Neural cell (in vitro differentiated cells): ENCODE data around the gene PCTP.

Experiments used
- CTCF ChIP-seq: fragments of 450-650 bp; IDR thresholded peaks from 2 replicates; pipeline ENCODE4 v1.5.1; 2014; ENCODE audit warnings: antibody characterized with exemption, mild to moderate bottlenecking, moderate library complexity; ENCODE audit not compliant: poor library complexity, severe bottlenecking
- EP300 ChIP-seq: fragments of 450-650 bp; conservative IDR thresholded peaks from 2 replicates; pipeline ENCODE4 v1.6.1; 2014; ENCODE audit warnings: antibody characterized with exemption, mild to moderate bottlenecking, moderate library complexity; ENCODE audit not compliant: poor library complexity, severe bottlenecking
- EZH2 ChIP-seq: fragments of 200-600, 300-800 bp; shearing (Covaris generic), sonication (generic); IDR thresholded peaks from 2 replicates; pipeline ENCODE4 v1.6.1; 2014; ENCODE audit warnings: antibody characterized with exemption, low read length, borderline replicate concordance, mild to moderate bottlenecking; ENCODE audit not compliant: insufficient read depth, poor library complexity, severe bottlenecking
- MXI1 ChIP-seq: fragments of 450-650 bp; conservative IDR thresholded peaks from 2 replicates; pipeline ENCODE4 v1.6.1; 2014; ENCODE audit warnings: antibody characterized with exemption, mild to moderate bottlenecking; ENCODE audit not compliant: poor library complexity, severe bottlenecking
- POLR2AphosphoS5 ChIP-seq: IDR thresholded peaks from 2 replicates; pipeline ENCODE4 v1.6.1; 2012
- RAD21 ChIP-seq: fragments of 450-650 bp; conservative IDR thresholded peaks from 2 replicates; pipeline ENCODE4 v1.6.1; 2014; ENCODE audit warnings: antibody characterized with exemption, mild to moderate bottlenecking, moderate library complexity
- REST ChIP-seq: IDR thresholded peaks from 2 replicates; pipeline ENCODE4 v1.6.1; 2012; ENCODE audit warnings: borderline replicate concordance
- SMC3 ChIP-seq: fragments of 450-650 bp; conservative IDR thresholded peaks from 2 replicates; pipeline ENCODE4 v1.6.1; 2014; ENCODE audit warnings: antibody characterized with exemption, mild to moderate bottlenecking, moderate library complexity; ENCODE audit not compliant: poor library complexity
- TAF1 ChIP-seq: IDR thresholded peaks from 2 replicates; pipeline ENCODE4 v1.6.1; 2012; ENCODE audit warnings: low read depth

GRCh38 chr17:55818026-55818425 is 67.2 kb downstream of the PCTP start:
- TF ChIP-seq CTCF = no peak
- no peak for TF ChIP-seq REST
- no peak for TF ChIP-seq EP300
- no peak for TF ChIP-seq MXI1
- TF ChIP-seq EZH2 = no peak
- no peak for TF ChIP-seq TAF1
- TF ChIP-seq SMC3 = no peak
- no peak for TF ChIP-seq POLR2AphosphoS5
- no peak for TF ChIP-seq RAD21
